HG03064 (cell line): ENCODE measurements around the gene PCSK1N.
"Not testable (repeated sequence)": the region's sequence is repeated elsewhere in the genome, so short reads cannot be mapped to it uniquely, and the experiment has no call there.

ENCODE experiments used
- ATAC-seq: cut with Tn5 transposase; IDR thresholded peaks from one replicate; pipeline ENCODE4 v1.9.1; 2021; ENCODE audit warnings: low read depth; ENCODE audit not compliant: unreplicated experiment

PCSK1N gene

GRCh38 chrX:48824066-48824465 is 11.3 kb downstream of the PCSK1N start:
- ATAC-seq, result no peak

- no peak for ATAC-seq
Measured at GRCh38 chrX:48823053-48823452, 12.4 kb downstream of the PCSK1N start.

- not testable (repeated sequence) for ATAC-seq
Measured at GRCh38 chrX:48819394-48819793, 16.0 kb downstream of the PCSK1N start.

- no peak for ATAC-seq
Measured at GRCh38 chrX:48818866-48819265, 16.5 kb downstream of the PCSK1N start.

- no peak for ATAC-seq
Measured at GRCh38 chrX:48818098-48818497, 17.3 kb downstream of the PCSK1N start.

DNA sequence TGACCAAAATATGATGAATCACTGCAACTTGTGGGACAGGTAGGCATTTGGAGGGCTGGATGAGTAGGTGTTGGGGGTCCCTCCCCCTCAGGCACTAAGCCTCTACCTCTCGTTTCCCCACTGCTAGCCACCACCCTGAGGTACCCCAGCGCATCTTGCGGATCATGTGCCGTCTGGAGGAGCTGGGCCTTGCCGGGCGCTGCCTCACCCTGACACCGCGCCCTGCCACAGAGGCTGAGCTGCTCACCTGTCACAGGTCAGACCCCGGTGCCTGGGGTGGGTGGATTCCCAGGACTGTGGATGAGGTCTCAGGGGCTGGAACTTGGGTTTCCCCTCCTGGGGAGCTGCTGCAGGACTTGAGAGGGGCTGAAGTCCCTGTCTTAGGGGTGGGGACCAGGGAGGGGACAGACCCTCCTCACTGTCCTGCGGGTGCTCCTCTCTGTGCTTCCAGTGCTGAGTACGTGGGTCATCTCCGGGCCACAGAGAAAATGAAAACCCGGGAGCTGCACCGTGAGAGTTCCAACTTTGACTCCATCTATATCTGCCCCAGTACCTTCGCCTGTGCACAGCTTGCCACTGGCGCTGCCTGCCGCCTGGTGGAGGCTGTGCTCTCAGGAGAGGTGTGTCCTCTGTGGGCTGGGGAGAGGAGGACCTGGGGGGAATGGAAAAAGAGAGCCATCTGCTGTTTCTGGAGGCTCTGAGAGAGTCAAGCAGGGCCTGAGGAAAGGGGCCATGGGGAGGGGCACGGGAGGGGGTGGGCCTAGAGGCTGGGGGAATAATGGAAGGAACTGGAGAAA is 19.2 kb downstream of the PCSK1N start:
- no peak for ATAC-seq

- no peak for ATAC-seq
Measured at GRCh38 chrX:48815266-48815665, 20.1 kb downstream of the PCSK1N start.

DNA sequence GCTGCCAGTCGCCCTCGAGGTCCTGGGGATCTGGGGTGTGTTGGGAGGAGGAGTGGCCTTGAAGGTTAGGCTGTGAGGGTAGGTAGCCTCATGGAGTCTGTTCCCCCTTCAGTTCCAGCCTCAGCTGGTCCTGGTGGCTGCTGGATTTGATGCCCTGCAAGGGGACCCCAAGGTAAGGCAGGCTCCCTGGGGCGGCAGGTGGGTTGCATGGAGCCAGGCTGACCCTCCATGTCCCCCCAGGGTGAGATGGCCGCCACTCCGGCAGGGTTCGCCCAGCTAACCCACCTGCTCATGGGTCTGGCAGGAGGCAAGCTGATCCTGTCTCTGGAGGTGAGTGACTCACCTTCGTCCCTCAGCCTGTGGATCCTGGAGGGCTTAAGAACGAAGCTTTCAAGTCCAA is 20.7 kb downstream of the PCSK1N start:
- ATAC-seq, result no peak

GRCh38 chrX:48813644-48814043 is 21.8 kb downstream of the PCSK1N start:
- no peak for ATAC-seq

DNA sequence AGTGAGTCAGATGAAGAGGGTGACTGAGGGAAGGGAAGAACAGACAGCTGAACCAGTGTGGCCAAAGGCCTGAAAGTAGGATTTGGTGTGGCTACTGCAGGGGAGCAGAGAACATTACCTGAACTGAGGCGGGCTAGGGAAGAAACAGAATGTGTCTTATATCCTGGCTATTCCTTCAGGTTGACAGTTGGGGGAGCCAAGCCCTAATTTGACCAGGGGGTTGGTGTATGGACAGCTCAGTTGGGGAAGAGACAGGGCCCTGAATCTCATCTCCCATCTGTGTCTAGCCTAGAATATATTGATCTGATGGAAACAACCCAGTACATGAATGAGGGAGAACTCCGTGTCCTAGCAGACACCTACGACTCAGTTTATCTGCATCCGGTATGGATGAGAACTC is 29.3 kb downstream of the PCSK1N start:
- ATAC-seq, result no peak

GRCh38 chrX:48802905-48803200 is 32.6 kb downstream of the PCSK1N start:
- ATAC-seq, result no peak

DNA sequence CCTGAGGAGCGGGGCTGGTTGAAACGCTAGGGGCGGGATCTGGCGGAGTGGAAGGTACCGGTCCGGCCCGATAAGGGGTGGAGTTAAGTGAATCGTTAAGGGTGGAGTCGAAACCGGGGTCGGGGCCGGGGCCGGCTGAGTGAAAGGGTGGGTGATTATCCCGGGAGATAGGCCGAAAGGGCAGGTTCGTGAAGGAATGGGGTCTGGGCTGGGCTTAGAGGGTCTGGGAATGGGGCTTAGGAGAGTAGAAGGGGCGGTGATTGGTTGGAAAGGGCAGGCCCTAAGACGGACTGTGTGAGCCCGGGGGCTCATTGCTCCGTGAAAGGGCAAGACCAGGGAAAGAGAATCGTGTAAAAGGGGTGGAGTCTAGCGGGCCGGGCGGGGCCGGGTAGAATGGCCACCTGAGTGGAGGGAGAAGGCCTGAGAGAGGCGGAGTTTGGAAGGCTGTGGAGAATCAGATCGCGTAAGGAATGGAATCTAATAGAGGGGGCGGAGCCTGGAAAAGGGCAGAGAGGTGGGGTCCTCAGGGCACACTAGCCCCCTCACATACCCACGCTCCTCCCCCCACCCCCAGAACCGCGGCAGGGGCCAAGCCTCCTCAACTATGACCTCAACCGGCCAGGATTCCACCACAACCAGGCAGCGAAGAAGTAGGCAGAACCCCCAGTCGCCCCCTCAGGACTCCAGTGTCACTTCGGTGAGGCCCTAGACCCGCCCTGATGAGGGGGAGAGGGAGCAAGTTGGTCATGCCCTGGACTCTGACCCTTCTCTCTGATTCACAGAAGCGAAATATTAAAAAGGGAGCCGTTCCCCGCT is 33.1 kb downstream of the PCSK1N start:
- ATAC-seq, result peak; percentile 36

GRCh38 chrX:48801280-48802088 is 33.9 kb downstream of the PCSK1N start, which contains the start of gene HDAC6:
HDAC6 (plus strand) TSS chrX:48802067; CDS start chrX:48802693, 626 bp downstream.
- ATAC-seq, result peak; percentile 88

DNA sequence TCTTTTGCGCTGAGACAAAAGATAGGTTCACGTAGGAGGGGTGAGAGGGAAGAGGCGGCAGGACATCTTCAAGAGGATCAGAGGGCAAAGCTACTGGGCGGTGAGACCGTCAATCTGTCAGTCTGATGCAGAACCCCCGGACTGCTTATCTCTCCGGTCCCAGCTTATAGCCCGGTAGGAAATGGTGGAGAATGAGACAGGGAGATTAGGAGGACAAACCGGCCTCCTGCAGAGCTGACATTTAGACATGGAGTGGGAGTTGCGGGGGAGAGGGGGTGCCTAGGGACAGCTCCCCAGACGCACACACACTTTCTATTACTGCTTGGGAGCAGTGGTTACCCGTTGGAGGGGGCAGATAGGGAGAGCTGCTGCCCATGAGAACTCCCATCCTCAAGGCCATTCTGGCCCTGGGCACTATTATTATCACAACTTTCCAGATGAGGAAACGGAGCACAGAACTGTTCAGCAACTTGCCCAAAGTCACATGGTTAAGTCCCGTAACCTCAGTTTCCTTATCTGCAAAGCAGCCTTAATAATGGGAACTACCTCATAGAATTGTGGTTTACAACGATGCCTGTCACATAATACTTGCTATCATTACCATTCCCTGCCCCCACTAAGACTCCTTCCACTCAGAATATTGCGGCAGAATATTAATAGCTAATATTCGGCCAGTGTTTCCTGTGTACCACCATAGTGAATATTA is 34.7 kb downstream of the PCSK1N start:
- no peak for ATAC-seq

GRCh38 chrX:48798318-48798717 is 37.1 kb downstream of the PCSK1N start:
- no peak for ATAC-seq

DNA sequence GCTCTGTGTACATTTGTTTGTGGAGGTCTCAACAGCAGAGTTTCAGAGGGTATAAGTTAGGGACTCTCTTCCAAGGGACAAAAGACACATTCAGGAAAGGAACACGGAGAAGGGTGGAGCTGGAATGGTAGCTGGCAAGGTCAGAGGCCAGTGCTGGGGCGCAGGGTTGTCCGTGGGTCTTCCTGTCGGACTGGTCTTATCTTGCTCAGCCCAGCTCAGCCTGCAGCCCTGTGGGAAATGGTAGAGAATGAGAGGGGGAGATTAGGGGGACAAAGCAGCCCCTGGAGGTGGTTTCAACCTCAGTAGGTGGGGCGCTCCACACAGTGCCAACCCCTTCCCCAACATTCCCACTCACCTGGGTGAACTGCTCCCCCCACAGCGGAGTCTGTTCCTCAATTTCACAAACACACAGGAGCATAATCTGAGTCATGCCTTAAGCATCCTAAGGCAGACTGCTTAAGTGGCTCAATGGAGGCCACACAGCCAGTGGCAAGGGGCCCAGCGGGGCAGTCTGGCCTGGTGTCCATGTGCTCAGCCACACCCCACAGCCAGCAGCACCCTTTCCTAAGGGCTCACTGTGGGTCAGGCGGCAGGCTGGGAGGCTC is 40.4 kb downstream of the PCSK1N start:
- no peak for ATAC-seq

- ATAC-seq, result no peak
Measured at GRCh38 chrX:48794340-48794910, 41.0 kb downstream of the PCSK1N start.

DNA sequence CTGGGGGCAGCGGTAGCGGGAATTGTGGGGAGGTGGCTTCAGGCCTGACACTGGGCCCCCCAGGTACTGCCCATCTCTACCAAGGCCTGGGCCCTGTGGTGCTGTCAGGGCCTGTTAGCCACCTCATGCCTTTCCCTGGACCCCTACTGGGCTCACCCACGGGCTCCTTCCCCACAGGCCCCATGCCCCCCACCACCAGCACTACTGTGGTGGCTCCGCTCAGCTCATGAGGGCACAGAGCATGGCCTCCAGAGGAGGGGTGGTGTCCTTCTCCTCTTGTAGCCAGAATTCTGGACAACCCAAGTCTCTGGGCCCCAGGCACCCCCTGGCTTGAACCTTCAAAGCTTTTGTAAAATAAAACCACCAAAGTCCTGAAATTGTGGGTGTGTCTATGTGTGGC is 41.5 kb downstream of the PCSK1N start:
- no peak for ATAC-seq

DNA sequence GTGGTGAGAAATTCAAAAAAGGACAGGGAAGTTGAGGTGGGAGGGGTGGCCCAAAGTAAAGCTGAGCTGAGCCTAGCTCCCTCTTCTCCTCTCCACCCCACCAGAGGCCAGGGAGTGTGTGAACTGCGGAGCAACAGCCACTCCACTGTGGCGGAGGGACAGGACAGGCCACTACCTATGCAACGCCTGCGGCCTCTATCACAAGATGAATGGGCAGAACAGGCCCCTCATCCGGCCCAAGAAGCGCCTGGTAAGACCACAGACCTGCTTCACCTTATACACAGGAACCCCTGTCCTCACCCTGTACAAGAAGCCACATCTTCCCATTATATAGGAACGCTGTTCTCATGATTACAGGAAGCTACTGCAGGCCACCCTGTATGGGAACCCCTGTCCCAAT is 43.2 kb downstream of the PCSK1N start:
- ATAC-seq, result no peak
